ENCODE data around the gene CEP85.

- TF ChIP-seq POLR2A (IDR thresholded peaks at IDR 0.05) (no peak), CTCF (IDR thresholded peaks at IDR 0.05) (no peak)
These were observed 38.2 kb upstream of the CEP85 start for GRCh38 chr1:26195805-26196204.
